Endothelial cell (in vitro differentiated cells): ENCODE data around the gene PNMT. TPM values are rescaled to one million over a fixed set of nuclear protein-coding genes. Genes with fewer than 3 reads are reported as not detected.

Experiments
- DNase-seq: peaks from one replicate; pipeline ENCODE4 v3.0.0; 2021; ENCODE audit warnings: low spot score
- H3K27ac Mint-ChIP-seq: one replicate; pipeline ENCODE4 v1.8.0; 2021; ENCODE audit warnings: mixed read lengths, inconsistent platforms; ENCODE audit not compliant: unreplicated experiment
- H3K27me3 Mint-ChIP-seq: one replicate; pipeline ENCODE4 v1.8.0; 2021; ENCODE audit warnings: mild to moderate bottlenecking, moderate library complexity, mixed read lengths, inconsistent platforms; ENCODE audit not compliant: unreplicated experiment
- H3K36me3 Mint-ChIP-seq: one replicate; pipeline ENCODE4 v1.8.0; 2021; ENCODE audit warnings: mild to moderate bottlenecking, low read depth, mixed read lengths, inconsistent platforms; ENCODE audit not compliant: unreplicated experiment
- H3K4me1 Mint-ChIP-seq: one replicate; pipeline ENCODE4 v1.8.0; 2021; ENCODE audit warnings: mild to moderate bottlenecking, mixed read lengths, inconsistent platforms; ENCODE audit not compliant: unreplicated experiment
- H3K4me3 Mint-ChIP-seq: one replicate; pipeline ENCODE4 v1.8.0; 2021; ENCODE audit warnings: mild to moderate bottlenecking, mixed read lengths, inconsistent platforms; ENCODE audit not compliant: unreplicated experiment
- H3K9me3 Mint-ChIP-seq: one replicate; pipeline ENCODE4 v1.8.0; 2021; ENCODE audit warnings: mixed read lengths, inconsistent platforms; ENCODE audit not compliant: unreplicated experiment
- total RNA-seq: library from RNA; stranded (reverse); fragmentation: NEBNext Ultra II Directional; extraction: Animal tissue kit (Norgen Biotek cat#: 25700); gene quantifications from one replicate; pipeline ENCODE4 v1.2.1, GENCODE V29; 2021; ENCODE audit not compliant: unreplicated experiment
- TF ChIP-seq, protein P1 (sequence below): fragments of 200-600 bp; sonication (generic); IDR thresholded peaks from one replicate; pipeline ENCODE4 v1.5.0; 2021; ENCODE audit warnings: antibody characterized with exemption; ENCODE audit not compliant: unreplicated experiment

PNMT gene
- total RNA-seq, 1 donor from 2014 or later, result not detected

DNA sequence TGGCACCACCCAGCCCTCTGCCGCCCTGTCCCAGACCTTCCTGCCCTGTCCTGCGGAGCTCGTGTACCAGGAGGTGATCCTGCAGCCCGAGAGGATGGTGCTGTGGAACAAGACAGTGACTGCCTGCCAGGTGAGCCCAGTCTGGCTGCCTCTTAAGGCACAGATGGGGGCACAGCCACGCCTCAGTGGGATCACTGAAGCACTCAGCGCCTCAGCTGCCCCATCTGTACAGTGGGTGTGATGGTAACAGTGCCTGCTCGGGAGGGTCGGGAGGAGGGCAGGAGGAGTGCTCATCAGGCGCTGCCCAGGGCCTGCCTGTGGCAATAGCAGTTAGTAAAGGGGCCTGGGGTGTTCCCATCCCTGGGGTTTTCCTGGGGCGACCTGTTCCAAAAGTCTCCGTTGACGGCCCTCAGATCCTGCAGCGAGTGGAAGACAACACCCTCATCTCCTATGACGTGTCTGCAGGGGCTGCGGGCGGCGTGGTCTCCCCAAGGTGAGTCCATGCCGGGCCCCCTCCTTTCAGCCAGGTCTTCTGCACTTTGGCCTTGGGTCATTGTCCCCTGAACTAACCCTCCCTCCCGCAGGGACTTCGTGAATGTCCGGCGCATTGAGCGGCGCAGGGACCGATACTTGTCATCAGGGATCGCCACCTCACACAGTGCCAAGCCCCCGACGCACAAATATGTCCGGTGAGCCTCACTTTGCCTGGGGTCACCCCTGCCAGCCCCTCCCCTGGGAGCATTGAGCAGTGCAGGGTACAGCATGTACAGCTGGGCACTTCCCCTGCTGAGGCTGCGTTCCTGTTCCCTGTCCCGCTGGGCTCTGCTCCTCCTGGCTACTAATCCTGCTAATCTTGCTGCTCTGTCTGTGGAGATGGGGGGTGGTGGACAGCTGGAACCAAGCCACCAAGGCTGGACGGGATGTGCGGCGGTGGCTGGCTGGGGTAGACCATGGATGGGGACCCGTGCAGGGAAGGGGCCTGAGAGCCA is 7.6 kb upstream of the PNMT start:
- TF ChIP-seq, protein P1, sequence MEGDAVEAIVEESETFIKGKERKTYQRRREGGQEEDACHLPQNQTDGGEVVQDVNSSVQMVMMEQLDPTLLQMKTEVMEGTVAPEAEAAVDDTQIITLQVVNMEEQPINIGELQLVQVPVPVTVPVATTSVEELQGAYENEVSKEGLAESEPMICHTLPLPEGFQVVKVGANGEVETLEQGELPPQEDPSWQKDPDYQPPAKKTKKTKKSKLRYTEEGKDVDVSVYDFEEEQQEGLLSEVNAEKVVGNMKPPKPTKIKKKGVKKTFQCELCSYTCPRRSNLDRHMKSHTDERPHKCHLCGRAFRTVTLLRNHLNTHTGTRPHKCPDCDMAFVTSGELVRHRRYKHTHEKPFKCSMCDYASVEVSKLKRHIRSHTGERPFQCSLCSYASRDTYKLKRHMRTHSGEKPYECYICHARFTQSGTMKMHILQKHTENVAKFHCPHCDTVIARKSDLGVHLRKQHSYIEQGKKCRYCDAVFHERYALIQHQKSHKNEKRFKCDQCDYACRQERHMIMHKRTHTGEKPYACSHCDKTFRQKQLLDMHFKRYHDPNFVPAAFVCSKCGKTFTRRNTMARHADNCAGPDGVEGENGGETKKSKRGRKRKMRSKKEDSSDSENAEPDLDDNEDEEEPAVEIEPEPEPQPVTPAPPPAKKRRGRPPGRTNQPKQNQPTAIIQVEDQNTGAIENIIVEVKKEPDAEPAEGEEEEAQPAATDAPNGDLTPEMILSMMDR, result no peak
- Mint-ChIP-seq H3K36me3 (peaks cover 7% of the 10 kb centered on the region), H3K27me3 (peaks cover 8% of the 10 kb centered on the region), H3K4me1 (peaks cover under 1% of the 10 kb centered on the region), H3K27ac (no peak overlapping the region), H3K9me3 (no peaks in the 10 kb centered on the region), H3K4me3 (no peak overlapping the region)
- DNase-seq, result no peak

DNA sequence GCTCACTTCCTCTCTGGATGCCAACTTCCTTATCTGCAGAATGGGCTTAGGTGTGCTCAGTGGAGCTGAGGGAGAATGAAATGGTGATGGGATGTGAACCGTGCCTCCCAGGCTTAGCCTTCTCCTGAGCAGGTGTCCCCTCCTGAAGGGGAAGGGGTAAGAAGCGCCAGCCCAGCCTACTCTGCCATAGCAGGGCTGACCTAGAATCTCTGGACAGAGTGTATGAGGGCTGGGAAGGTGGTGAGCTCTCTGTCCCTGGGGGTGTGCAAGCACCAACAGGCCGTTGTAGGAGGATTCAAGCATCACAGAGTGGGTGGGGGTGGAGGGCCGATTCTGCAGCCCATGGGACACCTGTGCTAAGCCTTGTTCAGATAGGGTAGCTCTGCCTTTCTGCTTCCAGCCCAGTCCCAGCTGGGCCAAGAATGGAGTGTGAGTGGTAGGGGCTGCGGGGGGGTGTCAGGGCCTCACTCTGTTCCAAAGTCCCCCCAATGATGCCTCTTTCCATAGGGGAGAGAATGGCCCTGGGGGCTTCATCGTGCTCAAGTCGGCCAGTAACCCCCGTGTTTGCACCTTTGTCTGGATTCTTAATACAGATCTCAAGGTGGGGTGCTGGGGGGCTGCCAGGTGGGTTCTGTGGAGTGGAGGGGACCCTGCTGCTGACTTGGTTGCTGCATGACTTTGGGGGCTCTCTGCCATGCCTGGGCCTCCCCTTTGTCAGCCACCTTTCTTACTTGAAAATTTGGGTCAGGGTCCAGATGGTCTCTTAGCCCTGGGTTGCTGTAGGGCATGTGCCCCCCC is 6.3 kb upstream of the PNMT start:
- Mint-ChIP-seq H3K36me3 (peaks cover 7% of the 10 kb centered on the region), H3K27ac (no peak overlapping the region), H3K4me1 (no peaks in the 10 kb centered on the region)

DNA sequence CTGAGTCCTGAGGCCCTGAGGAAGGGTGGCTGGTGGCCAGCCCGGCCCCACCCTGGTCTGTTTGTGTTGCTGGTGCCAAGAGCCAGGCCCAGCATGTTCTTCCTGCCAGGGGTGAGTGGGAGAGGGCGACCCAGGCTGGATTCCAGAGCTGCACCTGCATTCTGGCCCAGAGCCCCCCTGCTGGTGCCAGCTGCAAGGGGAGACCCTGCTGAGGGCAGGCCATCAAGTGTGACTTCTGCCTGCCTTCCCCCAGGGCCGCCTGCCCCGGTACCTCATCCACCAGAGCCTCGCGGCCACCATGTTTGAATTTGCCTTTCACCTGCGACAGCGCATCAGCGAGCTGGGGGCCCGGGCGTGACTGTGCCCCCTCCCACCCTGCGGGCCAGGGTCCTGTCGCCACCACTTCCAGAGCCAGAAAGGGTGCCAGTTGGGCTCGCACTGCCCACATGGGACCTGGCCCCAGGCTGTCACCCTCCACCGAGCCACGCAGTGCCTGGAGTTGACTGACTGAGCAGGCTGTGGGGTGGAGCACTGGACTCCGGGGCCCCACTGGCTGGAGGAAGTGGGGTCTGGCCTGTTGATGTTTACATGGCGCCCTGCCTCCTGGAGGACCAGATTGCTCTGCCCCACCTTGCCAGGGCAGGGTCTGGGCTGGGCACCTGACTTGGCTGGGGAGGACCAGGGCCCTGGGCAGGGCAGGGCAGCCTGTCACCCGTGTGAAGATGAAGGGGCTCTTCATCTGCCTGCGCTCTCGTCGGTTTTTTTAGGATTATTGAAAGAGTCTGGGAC is 5.5 kb upstream of the PNMT start:
- TF ChIP-seq, protein P1, result no peak
- Mint-ChIP-seq H3K36me3 (peaks cover 7% of the 10 kb centered on the region), H3K27ac (no peak overlapping the region), H3K4me1 (no peaks in the 10 kb centered on the region), H3K4me3 (no peak overlapping the region), H3K27me3 (peaks cover 16% of the 10 kb centered on the region), H3K9me3 (no peaks in the 10 kb centered on the region)
- no peak for DNase-seq

More for the DNA sequence above, 6.3 kb upstream of the PNMT start:
- Mint-ChIP-seq H3K27me3 (peaks cover 16% of the 10 kb centered on the region), H3K4me3 (no peak overlapping the region), H3K9me3 (no peaks in the 10 kb centered on the region)
- no peak for DNase-seq
- TF ChIP-seq, protein P1, result no peak

DNA sequence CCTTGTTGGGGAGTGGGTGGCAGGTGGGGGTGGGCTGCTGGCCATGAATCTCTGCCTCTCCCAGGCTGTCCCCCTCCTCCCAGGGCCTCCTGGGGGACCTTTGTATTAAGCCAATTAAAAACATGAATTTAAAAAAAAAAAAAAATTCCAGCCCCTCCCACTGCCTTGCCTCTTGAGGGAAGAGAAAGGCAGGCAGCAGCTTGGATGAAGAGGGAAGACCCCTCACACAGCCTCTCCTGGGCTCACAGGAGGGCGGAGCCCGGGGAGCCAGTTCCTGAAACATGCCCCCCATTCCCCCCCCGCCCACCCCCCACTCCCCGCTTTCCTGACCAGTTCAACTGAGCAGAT is 4.9 kb upstream of the PNMT start:
- Mint-ChIP-seq H3K27me3 (peaks cover 16% of the 10 kb centered on the region), H3K36me3 (peaks cover 7% of the 10 kb centered on the region), H3K4me1 (no peaks in the 10 kb centered on the region), H3K9me3 (no peaks in the 10 kb centered on the region), H3K4me3 (no peak overlapping the region), H3K27ac (no peak overlapping the region)
- TF ChIP-seq, protein P1, result no peak
- DNase-seq, result no peak
